ENCODE data around the gene SLC24A1.

Gene SLC24A1

GRCh38 chr15:65626856-65627255 lies 5.1 kb downstream of the SLC24A1 start:
- no peaks in the 10 kb centered on the region for H3F3A ChIP-seq (ENCODE audit: insufficient read depth, low read length)
- no peak overlapping the region for H3K27ac ChIP-seq (ENCODE audit: low read depth, low read length, poor library complexity, severe bottlenecking)
- H3K36me3 ChIP-seq (ENCODE audit: insufficient read depth, low read length): no peaks in the 10 kb centered on the region
- H3K9me3 ChIP-seq (ENCODE audit: low read length): no peaks in the 10 kb centered on the region
- no peaks in the 10 kb centered on the region for H3K9me2 ChIP-seq (ENCODE audit: low read depth, low read length)
- no peaks in the 10 kb centered on the region for H3K4me1 ChIP-seq (ENCODE audit: insufficient read depth, low read length, severe bottlenecking)
- H2AFZ ChIP-seq (ENCODE audit: low read length): no peak overlapping the region
- no peak overlapping the region for H3K4me3 ChIP-seq (ENCODE audit: low read depth, low read length, poor library complexity, severe bottlenecking)
- H3K9ac ChIP-seq (ENCODE audit: low read length): no peak overlapping the region
- H3K79me2 ChIP-seq (ENCODE audit: insufficient read depth, low read length): no peaks in the 10 kb centered on the region
- H4K20me1 ChIP-seq (ENCODE audit: insufficient read depth, low read length): no peaks in the 10 kb centered on the region
- H3K4me2 ChIP-seq (ENCODE audit: low read length): no peak overlapping the region
- H3K27me3 ChIP-seq (ENCODE audit: insufficient read depth, low read length): no peaks in the 10 kb centered on the region
- TF ChIP-seq EZH2 (IDR thresholded peaks at IDR 0.05; ENCODE audit: borderline replicate concordance, low read length): no peak
- TF ChIP-seq CTCF (IDR thresholded peaks at IDR 0.05; ENCODE audit: low read length): no peak

- no peaks in the 10 kb centered on the region for H3K36me3 ChIP-seq (ENCODE audit: insufficient read depth, low read length)
- H3K27me3 ChIP-seq (ENCODE audit: insufficient read depth, low read length): no peaks in the 10 kb centered on the region
- no peak overlapping the region for H3K4me3 ChIP-seq (ENCODE audit: low read depth, low read length, poor library complexity, severe bottlenecking)
- H3K9me3 ChIP-seq (ENCODE audit: low read length): no peaks in the 10 kb centered on the region
- H3K9me2 ChIP-seq (ENCODE audit: low read depth, low read length): no peaks in the 10 kb centered on the region
- H3F3A ChIP-seq (ENCODE audit: insufficient read depth, low read length): no peaks in the 10 kb centered on the region
- H3K27ac ChIP-seq (ENCODE audit: low read depth, low read length, poor library complexity, severe bottlenecking): no peak overlapping the region
- no peak overlapping the region for H2AFZ ChIP-seq (ENCODE audit: low read length)
- no peak overlapping the region for H3K9ac ChIP-seq (ENCODE audit: low read length)
- H3K4me1 ChIP-seq (ENCODE audit: insufficient read depth, low read length, severe bottlenecking): no peaks in the 10 kb centered on the region
- H4K20me1 ChIP-seq (ENCODE audit: insufficient read depth, low read length): no peaks in the 10 kb centered on the region
- no peaks in the 10 kb centered on the region for H3K79me2 ChIP-seq (ENCODE audit: insufficient read depth, low read length)
- TF ChIP-seq EZH2 (IDR thresholded peaks at IDR 0.05; ENCODE audit: borderline replicate concordance, low read length): no peak
- H3K4me2 ChIP-seq (ENCODE audit: low read length): no peak overlapping the region
Measured at GRCh38 chr15:65629548-65629947, 7.8 kb downstream of the SLC24A1 start.

- H2AFZ ChIP-seq (ENCODE audit: low read length): no peak overlapping the region
- H3K27me3 ChIP-seq (ENCODE audit: insufficient read depth, low read length): no peaks in the 10 kb centered on the region
- no peaks in the 10 kb centered on the region for H3K9me3 ChIP-seq (ENCODE audit: low read length)
- no peaks in the 10 kb centered on the region for H3F3A ChIP-seq (ENCODE audit: insufficient read depth, low read length)
- H3K9me2 ChIP-seq (ENCODE audit: low read depth, low read length): no peaks in the 10 kb centered on the region
- no peaks in the 10 kb centered on the region for H4K20me1 ChIP-seq (ENCODE audit: insufficient read depth, low read length)
- H3K4me3 ChIP-seq (ENCODE audit: low read depth, low read length, poor library complexity, severe bottlenecking): no peak overlapping the region
- TF ChIP-seq EZH2 (IDR thresholded peaks at IDR 0.05; ENCODE audit: borderline replicate concordance, low read length) (no peak), CTCF (IDR thresholded peaks at IDR 0.05; ENCODE audit: low read length) (no peak)
- H3K79me2 ChIP-seq (ENCODE audit: insufficient read depth, low read length): no peaks in the 10 kb centered on the region
- H3K9ac ChIP-seq (ENCODE audit: low read length): no peak overlapping the region
- H3K36me3 ChIP-seq (ENCODE audit: insufficient read depth, low read length): no peaks in the 10 kb centered on the region
- H3K4me1 ChIP-seq (ENCODE audit: insufficient read depth, low read length, severe bottlenecking): no peaks in the 10 kb centered on the region
- no peak overlapping the region for H3K4me2 ChIP-seq (ENCODE audit: low read length)
- no peak overlapping the region for H3K27ac ChIP-seq (ENCODE audit: low read depth, low read length, poor library complexity, severe bottlenecking)
Measured at GRCh38 chr15:65630760-65631159, 9.0 kb downstream of the SLC24A1 start.

GRCh38 chr15:65631503-65631902 lies 9.8 kb downstream of the SLC24A1 start:
- no peak for TF ChIP-seq EZH2 (IDR thresholded peaks at IDR 0.05; ENCODE audit: borderline replicate concordance, low read length)
- TF ChIP-seq CTCF (IDR thresholded peaks at IDR 0.05; ENCODE audit: low read length): no peak
- no peak overlapping the region for H3K27ac ChIP-seq (ENCODE audit: low read depth, low read length, poor library complexity, severe bottlenecking)
- H3K9ac ChIP-seq (ENCODE audit: low read length): no peak overlapping the region
- H3K4me3 ChIP-seq (ENCODE audit: low read depth, low read length, poor library complexity, severe bottlenecking): no peak overlapping the region
- H3F3A ChIP-seq (ENCODE audit: insufficient read depth, low read length): no peaks in the 10 kb centered on the region
- H3K9me3 ChIP-seq (ENCODE audit: low read length): no peaks in the 10 kb centered on the region
- no peak overlapping the region for H2AFZ ChIP-seq (ENCODE audit: low read length)
- H3K9me2 ChIP-seq (ENCODE audit: low read depth, low read length): no peaks in the 10 kb centered on the region
- no peaks in the 10 kb centered on the region for H3K36me3 ChIP-seq (ENCODE audit: insufficient read depth, low read length)
- no peaks in the 10 kb centered on the region for H4K20me1 ChIP-seq (ENCODE audit: insufficient read depth, low read length)
- no peaks in the 10 kb centered on the region for H3K27me3 ChIP-seq (ENCODE audit: insufficient read depth, low read length)
- H3K79me2 ChIP-seq (ENCODE audit: insufficient read depth, low read length): no peaks in the 10 kb centered on the region
- H3K4me1 ChIP-seq (ENCODE audit: insufficient read depth, low read length, severe bottlenecking): no peaks in the 10 kb centered on the region
- H3K4me2 ChIP-seq (ENCODE audit: low read length): no peak overlapping the region
